Erythroblast (primary cell): ENCODE data around the gene RIC3.

Experiments used
- GATA1 ChIP-seq: IDR thresholded peaks from 2 replicates; pipeline ENCODE4 v1.6.1; 2011; ENCODE audit warnings: low read depth, mild to moderate bottlenecking, control low read depth, low read length, moderate library complexity
- POLR2A ChIP-seq: IDR thresholded peaks from 2 replicates; pipeline ENCODE4 v1.6.1; 2011; ENCODE audit warnings: mild to moderate bottlenecking, low read length

GRCh38 chr11:8192896-8193209 lies 24.0 kb upstream of the RIC3 start:
- TF ChIP-seq POLR2A = no peak
- TF ChIP-seq GATA1 = no peak
